IMR-90 (cell line): Measurements from ENCODE around the gene RPTOR.

ENCODE experiments used
- CTCF ChIP-seq: conservative IDR thresholded peaks from 2 replicates; pipeline ENCODE4 v1.5.1; 2012; ENCODE audit warnings: mild to moderate bottlenecking, low read depth, low read length, improper control_type of control experiment
- MXI1 ChIP-seq: IDR thresholded peaks from 2 replicates; pipeline ENCODE4 v1.6.1; 2012; ENCODE audit warnings: low read depth, mild to moderate bottlenecking, low read length, moderate library complexity, borderline replicate concordance

- TF ChIP-seq CTCF (no peak), MXI1 (no peak)
Observed at GRCh38 chr17:80798595-80799537, 254.2 kb downstream of the RPTOR start.
